ENCODE results near the gene ELP2.

The ELP2 gene

GRCh38 chr18:36176177-36176584 lies 46.5 kb downstream of the ELP2 start:
- Histone ChIP-seq H3K27me3 (replicated peaks; ENCODE audit: control insufficient read depth, insufficient read depth, low read length, poor library complexity, severe bottlenecking) (no peaks in the 10 kb centered on the region), H3K36me3 (ENCODE audit: control insufficient read depth, insufficient read depth, low read length) (peaks cover 40% of the 10 kb centered on the region), H3K27ac (ENCODE audit: insufficient read depth, low read length, poor library complexity, severe bottlenecking) (no peak overlapping the region), H3K4me1 (ENCODE audit: control insufficient read depth, insufficient read depth, low read length, poor library complexity, severe bottlenecking) (no peaks in the 10 kb centered on the region), H3K9me3 (ENCODE audit: control insufficient read depth, low read length) (no peaks in the 10 kb centered on the region), H3K4me3 (ENCODE audit: insufficient read depth, low read depth, low read length, poor library complexity, severe bottlenecking) (no peak overlapping the region)
- no peak for DNase-seq

- Histone ChIP-seq H3K27ac (ENCODE audit: insufficient read depth, low read length, poor library complexity, severe bottlenecking) (no peak overlapping the region), H3K36me3 (ENCODE audit: control insufficient read depth, insufficient read depth, low read length) (peaks cover 35% of the 10 kb centered on the region), H3K4me1 (ENCODE audit: control insufficient read depth, insufficient read depth, low read length, poor library complexity, severe bottlenecking) (no peaks in the 10 kb centered on the region), H3K4me3 (ENCODE audit: insufficient read depth, low read depth, low read length, poor library complexity, severe bottlenecking) (no peak overlapping the region), H3K9me3 (ENCODE audit: control insufficient read depth, low read length) (no peaks in the 10 kb centered on the region), H3K27me3 (replicated peaks; ENCODE audit: control insufficient read depth, insufficient read depth, low read length, poor library complexity, severe bottlenecking) (no peaks in the 10 kb centered on the region)
- DNase-seq = no peak
Measured at GRCh38 chr18:36176711-36177110, 47.0 kb downstream of the ELP2 start.

GRCh38 chr18:36177913-36178312 lies 48.2 kb downstream of the ELP2 start:
- no peaks in the 10 kb centered on the region for H3K9me3 ChIP-seq (ENCODE audit: control insufficient read depth, low read length)
- no peak overlapping the region for H3K4me3 ChIP-seq (ENCODE audit: insufficient read depth, low read depth, low read length, poor library complexity, severe bottlenecking)
- no peak overlapping the region for H3K27ac ChIP-seq (ENCODE audit: insufficient read depth, low read length, poor library complexity, severe bottlenecking)
- peaks cover 32% of the 10 kb centered on the region for H3K36me3 ChIP-seq (ENCODE audit: control insufficient read depth, insufficient read depth, low read length)
- no peaks in the 10 kb centered on the region for H3K4me1 ChIP-seq (ENCODE audit: control insufficient read depth, insufficient read depth, low read length, poor library complexity, severe bottlenecking)
- no peaks in the 10 kb centered on the region for H3K27me3 ChIP-seq (replicated peaks; ENCODE audit: control insufficient read depth, insufficient read depth, low read length, poor library complexity, severe bottlenecking)
- no peak for DNase-seq

GRCh38 chr18:36179562-36180355 lies 50.1 kb downstream of the ELP2 start:
- Histone ChIP-seq H3K4me1 (ENCODE audit: control insufficient read depth, insufficient read depth, low read length, poor library complexity, severe bottlenecking) (no peaks in the 10 kb centered on the region), H3K4me3 (ENCODE audit: insufficient read depth, low read depth, low read length, poor library complexity, severe bottlenecking) (no peak overlapping the region), H3K27ac (ENCODE audit: insufficient read depth, low read length, poor library complexity, severe bottlenecking) (no peak overlapping the region), H3K36me3 (ENCODE audit: control insufficient read depth, insufficient read depth, low read length) (peaks cover 16% of the 10 kb centered on the region), H3K27me3 (replicated peaks; ENCODE audit: control insufficient read depth, insufficient read depth, low read length, poor library complexity, severe bottlenecking) (no peaks in the 10 kb centered on the region), H3K9me3 (ENCODE audit: control insufficient read depth, low read length) (no peaks in the 10 kb centered on the region)
- DNase-seq = no peak

- Histone ChIP-seq H3K4me3 (ENCODE audit: insufficient read depth, low read depth, low read length, poor library complexity, severe bottlenecking) (no peak overlapping the region), H3K27me3 (replicated peaks; ENCODE audit: control insufficient read depth, insufficient read depth, low read length, poor library complexity, severe bottlenecking) (no peaks in the 10 kb centered on the region), H3K27ac (ENCODE audit: insufficient read depth, low read length, poor library complexity, severe bottlenecking) (no peak overlapping the region), H3K9me3 (ENCODE audit: control insufficient read depth, low read length) (no peaks in the 10 kb centered on the region), H3K4me1 (ENCODE audit: control insufficient read depth, insufficient read depth, low read length, poor library complexity, severe bottlenecking) (no peaks in the 10 kb centered on the region), H3K36me3 (ENCODE audit: control insufficient read depth, insufficient read depth, low read length) (peaks cover under 1% of the 10 kb centered on the region)
- DNase-seq = no peak
Measured at GRCh38 chr18:36181441-36181840, 51.7 kb downstream of the ELP2 start.

- H3K27ac ChIP-seq (ENCODE audit: insufficient read depth, low read length, poor library complexity, severe bottlenecking) = no peak overlapping the region
- DNase-seq = no peak
- H3K27me3 ChIP-seq (replicated peaks; ENCODE audit: control insufficient read depth, insufficient read depth, low read length, poor library complexity, severe bottlenecking) = no peaks in the 10 kb centered on the region
- H3K36me3 ChIP-seq (ENCODE audit: control insufficient read depth, insufficient read depth, low read length) = no peaks in the 10 kb centered on the region
- no peak overlapping the region for H3K4me3 ChIP-seq (ENCODE audit: insufficient read depth, low read depth, low read length, poor library complexity, severe bottlenecking)
- no peaks in the 10 kb centered on the region for H3K9me3 ChIP-seq (ENCODE audit: control insufficient read depth, low read length)
- no peaks in the 10 kb centered on the region for H3K4me1 ChIP-seq (ENCODE audit: control insufficient read depth, insufficient read depth, low read length, poor library complexity, severe bottlenecking)
Measured at GRCh38 chr18:36181898-36182506, 52.3 kb downstream of the ELP2 start.

GRCh38 chr18:36183033-36183432 lies 53.3 kb downstream of the ELP2 start:
- no peak overlapping the region for H3K4me3 ChIP-seq (ENCODE audit: insufficient read depth, low read depth, low read length, poor library complexity, severe bottlenecking)
- no peak overlapping the region for H3K27ac ChIP-seq (ENCODE audit: insufficient read depth, low read length, poor library complexity, severe bottlenecking)
- no peaks in the 10 kb centered on the region for H3K27me3 ChIP-seq (replicated peaks; ENCODE audit: control insufficient read depth, insufficient read depth, low read length, poor library complexity, severe bottlenecking)
- peaks cover 5% of the 10 kb centered on the region for H3K4me1 ChIP-seq (ENCODE audit: control insufficient read depth, insufficient read depth, low read length, poor library complexity, severe bottlenecking)
- H3K36me3 ChIP-seq (ENCODE audit: control insufficient read depth, insufficient read depth, low read length) = no peaks in the 10 kb centered on the region
- no peak for DNase-seq
- no peaks in the 10 kb centered on the region for H3K9me3 ChIP-seq (ENCODE audit: control insufficient read depth, low read length)

- Histone ChIP-seq H3K9me3 (ENCODE audit: control insufficient read depth, low read length) (no peaks in the 10 kb centered on the region), H3K27me3 (replicated peaks; ENCODE audit: control insufficient read depth, insufficient read depth, low read length, poor library complexity, severe bottlenecking) (no peaks in the 10 kb centered on the region), H3K27ac (ENCODE audit: insufficient read depth, low read length, poor library complexity, severe bottlenecking) (no peak overlapping the region), H3K36me3 (ENCODE audit: control insufficient read depth, insufficient read depth, low read length) (no peaks in the 10 kb centered on the region), H3K4me1 (ENCODE audit: control insufficient read depth, insufficient read depth, low read length, poor library complexity, severe bottlenecking) (peaks cover 5% of the 10 kb centered on the region), H3K4me3 (ENCODE audit: insufficient read depth, low read depth, low read length, poor library complexity, severe bottlenecking) (no peak overlapping the region)
- no peak for DNase-seq
Measured at GRCh38 chr18:36183987-36184386, 54.3 kb downstream of the ELP2 start.

GRCh38 chr18:36185157-36185556 lies 55.5 kb downstream of the ELP2 start:
- H3K4me1 ChIP-seq (ENCODE audit: control insufficient read depth, insufficient read depth, low read length, poor library complexity, severe bottlenecking) = peaks cover 5% of the 10 kb centered on the region
- H3K9me3 ChIP-seq (ENCODE audit: control insufficient read depth, low read length) = no peaks in the 10 kb centered on the region
- H3K4me3 ChIP-seq (ENCODE audit: insufficient read depth, low read depth, low read length, poor library complexity, severe bottlenecking) = no peak overlapping the region
- H3K36me3 ChIP-seq (ENCODE audit: control insufficient read depth, insufficient read depth, low read length) = no peaks in the 10 kb centered on the region
- H3K27ac ChIP-seq (ENCODE audit: insufficient read depth, low read length, poor library complexity, severe bottlenecking) = no peak overlapping the region
- no peak for DNase-seq
- H3K27me3 ChIP-seq (replicated peaks; ENCODE audit: control insufficient read depth, insufficient read depth, low read length, poor library complexity, severe bottlenecking) = no peaks in the 10 kb centered on the region

- DNase-seq = no peak
- Histone ChIP-seq H3K27me3 (replicated peaks; ENCODE audit: control insufficient read depth, insufficient read depth, low read length, poor library complexity, severe bottlenecking) (no peaks in the 10 kb centered on the region), H3K4me1 (ENCODE audit: control insufficient read depth, insufficient read depth, low read length, poor library complexity, severe bottlenecking) (peaks cover 5% of the 10 kb centered on the region), H3K36me3 (ENCODE audit: control insufficient read depth, insufficient read depth, low read length) (no peaks in the 10 kb centered on the region), H3K9me3 (ENCODE audit: control insufficient read depth, low read length) (no peaks in the 10 kb centered on the region), H3K4me3 (ENCODE audit: insufficient read depth, low read depth, low read length, poor library complexity, severe bottlenecking) (no peak overlapping the region), H3K27ac (ENCODE audit: insufficient read depth, low read length, poor library complexity, severe bottlenecking) (no peak overlapping the region)
Measured at GRCh38 chr18:36185901-36186460, 56.3 kb downstream of the ELP2 start.

Measured in effector memory CD4-positive, alpha-beta T cell (primary cell).